GM12892 (cell line): Measurements from ENCODE around the gene FAM177B.

Experiments used
- POLR2A ChIP-seq: IDR thresholded peaks from 2 replicates; pipeline ENCODE4 v1.6.1; 2011; ENCODE audit warnings: low read depth, low read length, control low read depth
- TAF1 ChIP-seq: IDR thresholded peaks from 2 replicates; pipeline ENCODE4 v1.6.1; 2011; ENCODE audit warnings: low read depth, mild to moderate bottlenecking, control low read depth, low read length, borderline replicate concordance

- TF ChIP-seq TAF1 (no peak), POLR2A (peak; percentile 56; the same call in 1 of the 2 replicates)
These were observed 24.5 kb upstream of the FAM177B start, which contains the start of the genes AIDA and BROX for GRCh38 chr1:222712253-222713090.
